ENCODE measurements around the gene TH. TPM values are rescaled to one million over a fixed set of nuclear protein-coding genes. Genes with fewer than 3 reads are reported as not detected.

TH gene
- total RNA-seq, 1 donor from 2014 or later: not detected

DNA sequence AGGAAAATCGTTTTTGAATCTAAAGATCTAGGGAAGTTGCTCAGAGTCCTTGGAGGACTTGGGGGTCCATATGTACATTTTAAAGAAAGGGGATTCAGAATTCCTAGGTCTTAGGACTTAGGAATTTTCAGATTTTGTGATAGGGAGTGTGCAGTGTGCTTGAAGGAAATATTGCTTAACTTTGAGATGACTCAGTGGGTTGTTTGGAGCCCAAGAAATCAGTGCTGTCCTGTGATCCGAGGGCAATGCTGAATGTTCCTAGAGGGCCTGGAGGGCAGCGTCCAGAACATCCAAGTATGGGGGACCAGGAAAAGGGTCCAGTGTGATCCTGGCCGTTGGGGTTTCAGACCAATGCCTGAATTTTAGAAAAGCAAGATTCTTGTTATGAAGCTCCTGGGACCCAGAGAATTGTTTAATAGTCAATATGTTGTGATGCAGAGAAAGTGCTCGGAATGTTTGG, 29.3 kb downstream of the TH start:
- H3K9me3 Mint-ChIP-seq: peaks cover 3% of the 10 kb centered on the region
- no peak overlapping the region for H3K27ac Mint-ChIP-seq
- peaks cover 60% of the 10 kb centered on the region for H3K27me3 Mint-ChIP-seq (ENCODE audit: low read depth)
- H3K4me1 Mint-ChIP-seq (ENCODE audit: low read depth): peaks cover 14% of the 10 kb centered on the region
- intact Hi-C loops (cut with micrococcal nuclease): loop anchor here (2.0 to 10.0 kb wide), 2 partner anchors 288 to 568 kb away; partner anchors contain the start of gene DUSP8
- DNase-seq (ENCODE audit: low spot score): no peak
- H3K4me3 Mint-ChIP-seq (ENCODE audit: low read depth): no peak overlapping the region
- no peaks in the 10 kb centered on the region for H3K36me3 Mint-ChIP-seq (ENCODE audit: low read depth)

DNA sequence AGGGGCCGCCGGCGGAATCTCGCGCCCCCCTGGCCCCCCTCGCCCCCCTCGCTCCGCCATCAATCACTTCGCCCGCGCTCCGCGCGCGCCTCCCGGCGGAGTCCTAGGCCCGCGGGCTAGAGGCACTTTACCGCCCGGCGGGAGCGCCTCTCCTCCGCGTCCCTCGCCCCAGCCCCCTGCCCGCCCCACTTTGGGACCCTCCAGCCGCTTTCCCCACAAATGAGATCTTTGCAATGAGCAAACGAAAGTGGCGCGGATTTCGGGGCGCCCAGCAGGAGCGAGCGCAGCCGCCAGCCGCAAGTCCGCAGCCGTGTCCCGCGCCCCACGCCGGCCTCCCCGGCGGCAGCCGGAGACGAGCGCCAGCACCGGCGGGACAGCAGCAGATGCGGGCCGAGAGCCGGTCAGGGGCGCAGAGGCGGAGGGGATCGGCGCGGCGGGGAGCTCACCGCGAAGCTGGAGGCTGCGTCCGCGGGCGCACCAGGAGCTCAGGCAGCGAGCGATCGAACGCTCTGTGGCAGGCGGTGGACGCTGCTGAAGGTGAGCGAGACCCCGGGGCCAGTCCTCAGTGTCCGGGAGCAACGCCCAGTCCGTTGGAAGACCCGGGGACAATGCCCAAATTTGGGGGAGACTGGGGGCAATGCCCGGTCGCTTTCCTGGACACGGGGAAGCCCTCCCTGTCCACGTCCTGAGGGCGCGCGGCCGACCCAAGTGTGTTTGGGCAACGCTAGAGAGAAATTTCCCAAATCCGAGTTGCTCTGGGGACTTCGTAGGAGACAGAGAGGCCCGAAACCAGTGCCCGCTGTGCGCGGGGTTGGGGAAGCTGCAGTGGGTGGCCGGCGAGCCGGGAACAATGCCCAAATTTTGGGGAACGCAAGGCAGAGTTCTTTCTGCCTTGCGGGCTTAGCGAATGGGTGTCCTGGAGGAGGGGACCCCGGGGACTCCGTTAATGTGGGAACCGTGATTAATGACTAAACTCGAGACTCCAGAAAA, 30.9 kb downstream of the TH start:
- no peak for DNase-seq (ENCODE audit: low spot score)
- H3K4me3 Mint-ChIP-seq (ENCODE audit: low read depth): no peak overlapping the region
- no peak overlapping the region for H3K27ac Mint-ChIP-seq
- H3K36me3 Mint-ChIP-seq (ENCODE audit: low read depth): no peaks in the 10 kb centered on the region
- peaks cover 14% of the 10 kb centered on the region for H3K4me1 Mint-ChIP-seq (ENCODE audit: low read depth)
- intact Hi-C loops (cut with micrococcal nuclease): loop anchor here (2.0 to 10.0 kb wide), 2 partner anchors 128 to 566 kb away; partner anchors contain the start of gene DUSP8
- peaks cover 3% of the 10 kb centered on the region for H3K9me3 Mint-ChIP-seq
- peaks cover 60% of the 10 kb centered on the region for H3K27me3 Mint-ChIP-seq (ENCODE audit: low read depth)

DNA sequence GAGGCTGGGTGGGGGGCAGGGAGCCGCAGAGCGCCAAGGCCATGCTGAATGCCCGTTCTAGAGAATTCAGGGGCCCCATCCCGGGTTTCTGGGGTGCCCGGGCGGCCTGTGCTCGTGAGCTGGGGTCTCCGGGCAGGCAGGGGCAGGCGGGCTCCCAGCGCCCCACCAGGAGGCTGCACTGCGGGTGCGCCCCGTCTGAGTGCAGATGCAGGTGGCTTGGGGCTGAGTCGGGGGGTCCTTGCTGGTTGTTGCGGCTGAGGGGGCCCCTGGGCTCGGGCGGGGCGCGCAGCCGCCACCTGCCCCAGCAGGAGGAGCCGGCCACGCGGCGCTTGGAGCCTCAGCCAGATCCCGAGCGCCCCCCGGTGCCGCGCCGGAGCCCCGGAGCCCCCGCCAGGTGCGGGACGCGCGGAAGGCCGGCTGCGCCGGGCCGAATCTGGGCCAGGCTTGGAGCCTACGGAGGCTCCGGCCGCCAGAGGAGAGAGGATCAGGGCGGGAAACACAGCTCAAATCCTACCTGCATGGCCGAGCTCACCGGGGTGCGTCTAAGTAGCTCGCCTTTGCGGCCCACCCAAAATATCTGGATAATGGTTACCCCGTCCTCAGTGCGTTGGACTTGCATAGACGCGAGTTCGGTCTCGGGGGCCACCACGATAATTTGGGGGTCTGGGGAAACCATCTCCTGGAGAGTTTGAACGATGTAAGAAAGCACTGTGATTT, 31.8 kb downstream of the TH start:
- peaks cover 14% of the 10 kb centered on the region for H3K4me1 Mint-ChIP-seq (ENCODE audit: low read depth)
- no peak overlapping the region for H3K4me3 Mint-ChIP-seq (ENCODE audit: low read depth)
- no peaks in the 10 kb centered on the region for H3K36me3 Mint-ChIP-seq (ENCODE audit: low read depth)
- H3K27ac Mint-ChIP-seq: no peak overlapping the region
- peaks cover 3% of the 10 kb centered on the region for H3K9me3 Mint-ChIP-seq
- H3K27me3 Mint-ChIP-seq (ENCODE audit: low read depth): peaks cover 55% of the 10 kb centered on the region
- intact Hi-C loops (cut with micrococcal nuclease): loop anchor here (2.0 to 10.0 kb wide), 2 partner anchors 129 to 565 kb away; partner anchors contain the start of gene DUSP8
- no peak for DNase-seq (ENCODE audit: low spot score)

DNA sequence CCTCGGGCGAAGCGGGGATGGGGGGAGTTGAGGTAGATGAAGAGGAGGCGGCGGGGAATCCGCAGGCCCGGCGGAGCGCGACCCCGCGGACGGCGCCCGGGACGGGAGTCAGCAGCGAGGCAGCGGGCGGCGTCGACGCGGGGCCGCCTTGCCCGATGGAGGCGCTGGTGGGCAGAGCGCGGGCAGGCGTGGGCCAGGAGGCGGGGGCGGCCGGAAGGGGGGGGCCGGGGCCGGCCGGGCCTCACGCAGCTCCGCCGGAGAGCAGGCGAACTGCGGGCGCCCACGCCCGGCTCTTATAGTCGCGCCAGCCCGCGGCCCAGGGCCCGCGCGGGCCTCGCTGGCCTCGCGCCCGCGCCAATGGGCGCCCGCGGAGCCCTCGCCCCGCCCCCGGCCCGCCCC, 32.5 kb downstream of the TH start, which contains the start of gene IGF2:
TSS of gene IGF2 (minus strand) at position 267 of the 399 bp plus-strand sequence. CDS start 3,866 bp downstream, outside the sequence.
- intact Hi-C loops (cut with micrococcal nuclease): no loop called here
- Mint-ChIP-seq H3K27ac (no peak within 1 kb of the TSS), H3K4me3 (ENCODE audit: low read depth) (no peak within 1 kb of the TSS), H3K27me3 (ENCODE audit: low read depth) (peaks cover 56% of the 10 kb centered on the region), H3K9me3 (peaks cover 3% of the 10 kb centered on the region), H3K36me3 (ENCODE audit: low read depth) (no peaks in the 10 kb centered on the region), H3K4me1 (ENCODE audit: low read depth) (peaks cover 14% of the 10 kb centered on the region)
- no peak for DNase-seq (ENCODE audit: low spot score)

DNA sequence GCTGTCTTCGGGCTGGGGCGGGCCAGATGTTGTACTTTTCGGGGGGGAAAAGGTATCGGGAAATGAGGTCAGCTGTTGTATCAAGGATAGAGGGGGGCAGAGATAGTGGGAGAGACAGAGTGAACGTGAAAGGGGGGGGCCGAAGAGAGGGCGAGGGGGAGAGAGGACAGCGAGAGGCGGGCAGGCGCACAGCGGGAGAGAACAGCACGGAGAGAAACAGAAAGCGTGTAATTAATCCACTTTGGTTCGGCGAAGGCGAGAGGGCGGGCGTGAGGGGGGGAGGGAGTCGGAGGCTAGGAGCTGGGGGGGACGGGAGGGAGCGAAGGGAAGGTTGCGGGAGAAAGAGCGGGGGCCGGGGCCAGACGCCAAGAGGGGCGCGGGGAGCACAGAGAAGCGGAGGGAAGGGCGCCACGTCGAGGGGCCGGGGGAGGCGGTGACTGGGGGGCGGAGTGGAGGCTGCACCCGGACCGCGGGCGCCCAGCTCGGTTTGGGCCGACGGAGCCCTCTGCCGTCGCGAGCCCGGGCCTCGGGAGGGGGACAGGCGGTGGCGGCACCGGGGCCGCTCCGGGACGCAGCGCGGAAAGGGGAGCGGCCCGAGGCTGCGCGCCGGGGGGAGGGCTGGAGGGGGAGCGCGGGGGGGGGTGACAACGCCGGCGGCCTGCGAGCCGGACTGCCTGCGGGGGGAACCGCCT, 33.0 kb downstream of the TH start:
- H3K9me3 Mint-ChIP-seq: peaks cover 3% of the 10 kb centered on the region
- no peak overlapping the region for H3K27ac Mint-ChIP-seq
- peaks cover 57% of the 10 kb centered on the region for H3K27me3 Mint-ChIP-seq (ENCODE audit: low read depth)
- H3K4me1 Mint-ChIP-seq (ENCODE audit: low read depth): peaks cover 14% of the 10 kb centered on the region
- no peaks in the 10 kb centered on the region for H3K36me3 Mint-ChIP-seq (ENCODE audit: low read depth)
- intact Hi-C loops (cut with micrococcal nuclease): no loop called here
- no peak for DNase-seq (ENCODE audit: low spot score)
- no peak overlapping the region for H3K4me3 Mint-ChIP-seq (ENCODE audit: low read depth)

DNA sequence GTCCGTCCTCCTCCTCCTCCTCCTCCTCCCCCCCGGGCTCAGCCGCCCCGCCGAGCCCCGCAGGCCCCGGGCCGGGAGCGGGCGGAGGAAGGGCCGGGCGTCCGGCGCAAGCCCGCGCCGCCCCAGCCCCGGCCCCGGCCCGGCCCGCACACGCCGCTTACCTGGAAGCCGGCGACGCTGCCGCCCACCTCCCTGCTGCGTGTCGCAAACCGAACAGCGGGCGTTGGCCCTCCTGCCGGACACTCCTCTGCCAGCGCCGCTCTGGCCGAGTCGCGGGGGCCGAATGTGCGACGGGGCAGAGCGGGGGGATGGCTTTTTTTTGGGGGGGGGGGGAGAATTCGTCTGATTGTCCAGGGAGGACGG, 33.6 kb downstream of the TH start:
- Mint-ChIP-seq H3K4me3 (ENCODE audit: low read depth) (no peak overlapping the region), H3K27me3 (ENCODE audit: low read depth) (peaks cover 60% of the 10 kb centered on the region), H3K27ac (no peak overlapping the region), H3K4me1 (ENCODE audit: low read depth) (peaks cover 13% of the 10 kb centered on the region), H3K9me3 (peaks cover 2% of the 10 kb centered on the region), H3K36me3 (ENCODE audit: low read depth) (no peaks in the 10 kb centered on the region)
- no peak for DNase-seq (ENCODE audit: low spot score)
- intact Hi-C loops (cut with micrococcal nuclease): no loop called here

- no peak overlapping the region for H3K4me3 Mint-ChIP-seq (ENCODE audit: low read depth)
- H3K36me3 Mint-ChIP-seq (ENCODE audit: low read depth): no peaks in the 10 kb centered on the region
- H3K4me1 Mint-ChIP-seq (ENCODE audit: low read depth): peaks cover 7% of the 10 kb centered on the region
- H3K27ac Mint-ChIP-seq: no peak overlapping the region
- peaks cover 56% of the 10 kb centered on the region for H3K27me3 Mint-ChIP-seq (ENCODE audit: low read depth)
- H3K9me3 Mint-ChIP-seq: no peaks in the 10 kb centered on the region
- intact Hi-C loops (cut with micrococcal nuclease): no loop called here
- DNase-seq (ENCODE audit: low spot score): no peak
Observed at GRCh38 chr11:2137202-2138067, 34.2 kb downstream of the TH start.

DNA sequence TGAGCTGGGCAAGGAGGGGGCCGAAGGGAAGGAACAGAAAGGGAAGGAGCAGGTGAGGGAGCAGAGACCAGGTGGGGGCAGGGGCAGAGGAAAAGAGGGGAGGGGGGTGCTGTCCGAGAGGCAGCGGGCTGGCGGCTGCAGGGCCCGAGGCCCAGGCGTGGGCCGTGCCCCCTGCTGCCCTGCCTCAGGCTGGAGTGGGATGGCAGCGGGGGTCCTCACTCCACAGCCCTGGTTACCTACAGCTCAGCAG, 34.7 kb downstream of the TH start:
- H3K4me1 Mint-ChIP-seq (ENCODE audit: low read depth): peaks cover 3% of the 10 kb centered on the region
- intact Hi-C loops (cut with micrococcal nuclease): no loop called here
- H3K27me3 Mint-ChIP-seq (ENCODE audit: low read depth): peaks cover 50% of the 10 kb centered on the region
- H3K4me3 Mint-ChIP-seq (ENCODE audit: low read depth): no peak overlapping the region
- no peak overlapping the region for H3K27ac Mint-ChIP-seq
- DNase-seq (ENCODE audit: low spot score): no peak
- H3K9me3 Mint-ChIP-seq: no peaks in the 10 kb centered on the region
- no peaks in the 10 kb centered on the region for H3K36me3 Mint-ChIP-seq (ENCODE audit: low read depth)

DNA sequence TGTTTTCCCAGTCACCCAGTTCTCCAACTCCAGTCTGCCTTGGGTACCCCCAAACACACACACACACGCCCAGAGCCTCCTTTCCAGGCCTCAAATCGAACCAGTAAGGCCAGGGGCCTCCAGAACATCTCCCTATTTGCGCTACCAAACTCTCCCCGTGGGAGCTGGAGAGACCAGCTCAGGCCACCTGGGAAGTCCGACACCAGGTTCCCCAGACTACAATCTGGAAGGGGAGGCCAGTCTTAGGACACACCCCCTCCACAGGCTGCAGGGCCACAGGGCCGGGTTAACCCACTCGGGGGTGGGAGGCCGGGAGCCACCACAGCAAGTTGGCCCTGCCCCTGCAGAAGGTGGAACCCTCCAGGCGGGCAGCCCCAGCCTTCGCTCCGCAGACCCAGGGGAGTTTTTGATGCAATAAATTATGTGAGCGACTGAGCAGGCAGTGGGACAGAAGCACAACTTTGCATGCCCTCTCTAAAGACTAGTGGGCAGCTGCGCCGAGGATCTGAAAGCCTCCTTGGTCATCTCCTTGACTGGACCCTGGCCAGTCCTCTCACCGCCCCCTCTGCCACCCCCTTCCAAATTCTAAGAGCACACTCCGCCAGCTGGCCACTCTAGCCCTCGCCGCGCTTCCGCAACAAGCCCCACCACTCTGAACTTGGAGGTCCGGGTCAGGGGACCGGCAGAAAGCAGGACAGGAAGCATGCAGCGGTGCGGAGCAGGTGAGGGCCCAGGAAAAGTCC, 35.2 kb downstream of the TH start:
- peaks cover 2% of the 10 kb centered on the region for H3K9me3 Mint-ChIP-seq
- no peak overlapping the region for H3K4me3 Mint-ChIP-seq (ENCODE audit: low read depth)
- H3K4me1 Mint-ChIP-seq (ENCODE audit: low read depth): peaks cover 2% of the 10 kb centered on the region
- no peak overlapping the region for H3K27ac Mint-ChIP-seq
- no peaks in the 10 kb centered on the region for H3K36me3 Mint-ChIP-seq (ENCODE audit: low read depth)
- peaks cover 50% of the 10 kb centered on the region for H3K27me3 Mint-ChIP-seq (ENCODE audit: low read depth)
- no peak for DNase-seq (ENCODE audit: low spot score)
- intact Hi-C loops (cut with micrococcal nuclease): no loop called here

GRCh38 chr11:2135648-2136201, 35.9 kb downstream of the TH start:
- Mint-ChIP-seq H3K4me3 (ENCODE audit: low read depth) (no peak overlapping the region), H3K27ac (no peak overlapping the region), H3K36me3 (ENCODE audit: low read depth) (no peaks in the 10 kb centered on the region), H3K4me1 (ENCODE audit: low read depth) (no peaks in the 10 kb centered on the region), H3K27me3 (ENCODE audit: low read depth) (peaks cover 45% of the 10 kb centered on the region), H3K9me3 (peaks cover 5% of the 10 kb centered on the region)
- intact Hi-C loops (cut with micrococcal nuclease): no loop called here
- no peak for DNase-seq (ENCODE audit: low spot score)

DNA sequence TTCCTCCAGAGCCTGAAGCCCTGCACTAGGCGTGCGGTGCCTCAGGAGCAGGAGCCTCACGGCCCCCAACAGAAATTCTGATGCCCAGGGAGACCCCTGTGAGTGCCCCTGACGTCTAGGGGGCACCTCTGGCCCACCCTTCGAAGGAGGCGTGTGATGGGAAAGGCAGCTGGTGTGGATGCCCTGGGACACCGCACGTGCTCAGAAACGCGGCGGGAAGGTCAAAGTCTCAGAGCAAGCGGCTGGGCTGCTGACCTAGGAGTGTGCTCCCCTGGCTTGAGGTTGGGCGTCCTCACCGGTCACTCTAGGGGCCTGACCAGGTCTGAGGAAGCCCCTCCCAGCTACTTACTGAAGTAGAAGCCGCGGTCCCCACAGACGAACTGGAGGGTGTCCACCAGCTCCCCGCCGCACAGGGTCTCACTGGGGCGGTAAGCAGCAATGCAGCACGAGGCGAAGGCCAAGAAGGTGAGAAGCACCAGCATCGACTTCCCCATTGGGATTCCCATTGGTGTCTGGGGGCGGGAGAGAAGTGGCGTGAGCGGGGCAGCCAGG, 36.5 kb downstream of the TH start:
- Mint-ChIP-seq H3K36me3 (ENCODE audit: low read depth) (no peaks in the 10 kb centered on the region), H3K4me1 (ENCODE audit: low read depth) (no peaks in the 10 kb centered on the region), H3K27ac (no peak overlapping the region), H3K27me3 (ENCODE audit: low read depth) (peaks cover 44% of the 10 kb centered on the region), H3K4me3 (ENCODE audit: low read depth) (no peak overlapping the region), H3K9me3 (peaks cover 5% of the 10 kb centered on the region)
- DNase-seq (ENCODE audit: low spot score): no peak
- intact Hi-C loops (cut with micrococcal nuclease): no loop called here

Measured in activated T-helper 2 cell treated with anti-CD3 and anti-CD28 coated beads, Interferon-gamma antibody, Interleukin-2, Interleukin-4, amounts not matched to agents 10 μg/mL and 5 μg/mL and 100 μg/mL, durations not matched to agents 14 hours and 24 hours and 36 hours (primary cell).